ENCODE measurements around the gene MAP3K14.

Gene MAP3K14

GRCh38 chr17:45293413-45294211, 23.2 kb downstream of the MAP3K14 start:
- no peak for DNase-seq (ENCODE audit: insufficient read length)
- TF ChIP-seq TAF1 (IDR thresholded peaks at IDR 0.05; ENCODE audit: borderline replicate concordance, low read depth, low read length), result no peak
- peak; percentile 52 for TF ChIP-seq POLR2A (IDR thresholded peaks at IDR 0.05; ENCODE audit: low read depth, low read length)
- TF ChIP-seq POLR2AphosphoS5 (IDR thresholded peaks at IDR 0.05; ENCODE audit: low read depth, low read length), result no peak
- peak; percentile 79 for FAIRE-seq

GRCh38 chr17:45292696-45293412, 24.0 kb downstream of the MAP3K14 start:
- no peak for TF ChIP-seq POLR2A (IDR thresholded peaks at IDR 0.05; ENCODE audit: low read depth, low read length)
- no peak for TF ChIP-seq POLR2AphosphoS5 (IDR thresholded peaks at IDR 0.05; ENCODE audit: low read depth, low read length)
- no peak for TF ChIP-seq TAF1 (IDR thresholded peaks at IDR 0.05; ENCODE audit: borderline replicate concordance, low read depth, low read length)
- DNase-seq (ENCODE audit: insufficient read length), result no peak
- no peak for FAIRE-seq

DNA sequence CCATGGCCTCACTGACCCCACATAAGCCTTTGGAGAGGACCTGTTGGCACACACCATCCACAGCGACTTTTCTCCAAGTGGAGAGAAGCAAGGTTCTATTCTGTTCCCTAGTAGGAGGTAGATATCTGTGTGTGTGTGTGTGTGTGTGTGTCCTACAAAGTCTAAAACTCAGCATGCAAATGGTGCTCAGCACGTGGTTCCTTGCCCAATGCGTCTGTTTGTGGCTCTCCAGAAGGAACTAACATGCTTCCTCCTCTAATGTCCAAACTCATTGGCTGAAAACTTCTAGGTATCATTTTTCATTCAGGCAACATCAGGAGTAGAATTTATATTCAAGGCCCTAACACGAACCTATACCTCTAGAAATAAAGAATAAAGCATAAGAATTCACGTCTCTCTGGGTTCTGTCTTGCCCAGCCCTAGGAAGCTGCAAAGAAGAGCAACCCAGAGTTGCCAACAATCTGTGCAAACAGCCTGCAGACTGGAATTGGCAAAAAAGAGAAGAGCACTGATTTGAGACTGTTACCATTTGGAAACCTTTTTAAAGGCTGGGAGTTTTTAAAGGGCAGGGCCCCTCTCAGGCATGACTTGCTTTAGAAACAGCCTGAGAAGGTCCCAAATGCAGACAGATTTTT, 25.5 kb downstream of the MAP3K14 start:
- peak; percentile 76 for FAIRE-seq
- DNase-seq (ENCODE audit: insufficient read length), result no peak
- TF ChIP-seq POLR2A (IDR thresholded peaks at IDR 0.05; ENCODE audit: low read depth, low read length) (no peak), POLR2AphosphoS5 (IDR thresholded peaks at IDR 0.05; ENCODE audit: low read depth, low read length) (no peak), TAF1 (IDR thresholded peaks at IDR 0.05; ENCODE audit: borderline replicate concordance, low read depth, low read length) (no peak)

DNA sequence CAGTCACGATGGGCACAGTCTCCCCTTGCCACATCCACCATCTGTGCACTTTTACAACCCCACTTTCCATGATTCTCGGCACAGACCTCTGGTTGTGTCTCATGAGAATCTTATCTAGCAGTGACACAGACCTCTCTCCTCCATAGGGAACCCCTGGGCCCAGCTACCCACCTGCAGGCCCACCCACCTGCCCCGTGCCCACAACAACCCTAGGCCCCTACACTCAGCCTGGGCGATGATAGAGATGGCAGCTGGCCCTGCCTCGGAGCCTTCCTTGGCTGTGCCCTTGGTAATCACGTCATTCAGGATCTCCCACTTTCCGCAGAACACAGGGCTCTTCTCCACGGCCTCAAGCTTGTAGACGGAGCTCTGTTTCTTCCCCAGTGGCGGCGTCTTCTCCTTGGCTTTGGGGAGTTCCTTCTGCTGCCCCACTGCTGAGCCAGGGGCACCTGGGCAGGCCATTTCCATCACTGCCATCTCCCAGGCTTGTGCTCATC, 26.5 kb downstream of the MAP3K14 start:
- DNase-seq (ENCODE audit: insufficient read length) (no peak), FAIRE-seq (no peak)
- TF ChIP-seq POLR2AphosphoS5 (IDR thresholded peaks at IDR 0.05; ENCODE audit: low read depth, low read length) (no peak), POLR2A (IDR thresholded peaks at IDR 0.05; ENCODE audit: low read depth, low read length) (peak; percentile 18; the same call in 1 of the 2 replicates), TAF1 (IDR thresholded peaks at IDR 0.05; ENCODE audit: borderline replicate concordance, low read depth, low read length) (no peak)

DNA sequence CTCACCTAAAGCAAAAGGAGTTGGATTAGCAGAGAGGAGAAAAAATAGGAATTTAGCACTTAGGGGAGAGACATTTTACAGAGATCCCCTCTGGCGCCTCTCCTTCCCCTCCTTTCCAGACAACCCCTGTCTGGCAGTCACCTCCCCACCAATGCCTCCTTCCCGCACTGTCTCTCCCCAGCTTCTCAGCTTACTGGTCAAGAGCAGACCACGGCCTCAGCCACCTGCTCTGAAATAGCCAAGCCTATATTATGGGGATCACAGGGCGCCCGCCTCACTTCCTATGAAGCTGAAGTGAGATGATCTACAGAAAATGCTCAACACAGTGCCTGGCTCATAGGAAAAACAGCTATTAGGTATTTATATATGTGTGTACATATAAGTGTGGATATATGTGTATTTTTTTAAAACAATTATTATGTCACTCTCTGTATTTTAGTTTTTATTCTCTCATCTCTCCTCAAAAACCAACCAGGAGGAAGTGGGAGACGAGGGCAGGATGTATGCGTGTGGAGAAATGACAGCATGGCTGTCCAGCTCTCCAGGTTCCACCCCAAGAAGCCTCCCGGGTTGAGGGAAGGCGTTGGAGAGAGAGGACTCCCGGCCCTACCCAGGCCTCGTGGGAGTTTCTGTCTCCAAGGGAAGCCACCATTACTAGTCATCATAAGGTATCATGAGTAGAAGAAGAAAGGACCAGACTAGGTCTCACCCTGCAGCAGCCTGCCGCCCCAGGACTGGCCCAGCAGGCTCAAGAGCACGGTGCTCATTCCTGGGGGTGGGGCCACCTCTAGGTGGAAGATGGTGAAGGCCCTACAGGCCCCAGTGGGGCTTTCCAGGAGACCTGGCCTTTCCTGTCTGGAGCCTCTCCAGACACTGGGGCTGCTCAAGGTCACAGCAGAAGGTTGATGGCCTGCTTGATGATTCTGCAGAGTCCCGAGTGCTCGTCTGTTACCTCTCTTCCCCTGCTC, 27.2 kb downstream of the MAP3K14 start:
- TF ChIP-seq POLR2AphosphoS5 (IDR thresholded peaks at IDR 0.05; ENCODE audit: low read depth, low read length) (0 out of 2 replicates have a peak, but pooled peaks have one; percentile 31), POLR2A (IDR thresholded peaks at IDR 0.05; ENCODE audit: low read depth, low read length) (no peak)
- DNase-seq (ENCODE audit: insufficient read length) (no peak), FAIRE-seq (peak; percentile 24)

DNA sequence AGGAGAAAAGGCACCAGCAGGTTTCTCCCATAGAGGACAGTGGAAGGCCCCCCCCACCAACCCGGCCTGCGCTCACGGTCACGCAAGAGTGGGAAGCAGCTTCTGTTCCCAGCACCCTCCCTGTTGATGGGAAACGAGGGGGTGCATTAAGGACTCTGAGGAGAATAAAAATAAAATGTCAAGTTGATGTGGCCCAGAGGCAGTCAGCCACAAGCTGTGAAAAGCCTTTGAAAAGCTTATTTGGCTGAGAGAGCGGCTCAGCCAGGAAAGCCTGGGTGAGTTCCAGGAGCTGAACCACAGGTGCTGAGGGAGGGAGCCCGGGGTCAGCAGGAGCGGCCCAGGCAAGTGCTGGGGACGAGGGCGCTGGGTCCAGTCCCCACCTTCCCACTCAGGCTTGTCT, 28.0 kb downstream of the MAP3K14 start:
- DNase-seq (ENCODE audit: insufficient read length), result no peak
- TF ChIP-seq POLR2AphosphoS5 (IDR thresholded peaks at IDR 0.05; ENCODE audit: low read depth, low read length) (0 out of 2 replicates have a peak, but pooled peaks have one; percentile 3), TAF1 (IDR thresholded peaks at IDR 0.05; ENCODE audit: borderline replicate concordance, low read depth, low read length) (no peak)
- FAIRE-seq, result no peak

DNA sequence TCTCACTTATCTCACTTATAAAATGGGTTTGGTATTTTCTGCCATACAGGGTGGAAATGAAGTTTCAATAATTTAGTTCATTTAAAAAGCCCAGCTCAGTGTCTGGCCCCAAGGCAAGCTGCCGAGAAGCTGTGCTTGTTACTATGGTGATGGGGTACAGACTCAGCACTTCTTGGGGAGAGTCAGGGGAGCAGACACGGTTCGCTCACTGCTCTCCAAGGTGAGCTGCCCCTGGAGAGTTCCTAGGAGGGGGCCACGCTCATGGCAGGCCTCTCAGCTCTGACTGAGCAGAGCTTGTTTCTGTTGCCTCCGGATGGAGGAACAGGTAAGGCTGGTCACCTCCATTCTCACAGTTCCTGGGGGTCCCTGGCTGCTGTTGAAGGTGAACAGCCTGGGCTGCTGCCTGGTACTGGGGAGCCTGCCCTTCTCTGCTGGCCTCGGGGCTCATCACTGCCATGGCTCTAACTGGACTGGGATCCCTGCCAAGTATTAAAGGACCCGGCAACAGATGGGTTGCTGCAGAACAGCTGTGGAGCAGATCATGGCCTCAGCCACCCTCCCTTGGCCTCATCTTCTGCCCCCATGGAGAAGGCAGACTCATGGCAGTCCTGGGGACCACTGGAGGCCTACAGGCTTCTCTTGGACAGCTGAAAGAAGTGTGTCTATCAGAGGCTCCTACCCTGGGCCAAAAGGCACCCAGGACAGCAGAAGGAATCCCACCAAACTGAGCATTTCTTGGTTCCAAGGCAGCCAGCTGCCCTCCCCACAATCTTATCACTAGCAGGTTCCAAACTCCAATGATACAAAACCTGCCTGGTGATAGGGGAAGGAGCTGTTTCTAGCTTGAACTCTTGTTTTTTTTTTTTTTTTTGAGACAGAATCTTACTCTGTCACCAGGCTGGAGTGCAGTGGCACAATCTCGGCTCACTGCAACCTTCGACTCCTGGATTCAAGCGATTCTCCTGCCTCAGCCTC, 29.0 kb downstream of the MAP3K14 start:
- TF ChIP-seq POLR2AphosphoS5 (IDR thresholded peaks at IDR 0.05; ENCODE audit: low read depth, low read length), result no peak; the same call in 1 of the 2 replicates
- TF ChIP-seq POLR2A (IDR thresholded peaks at IDR 0.05; ENCODE audit: low read depth, low read length), result no peak
- TF ChIP-seq TAF1 (IDR thresholded peaks at IDR 0.05; ENCODE audit: borderline replicate concordance, low read depth, low read length), result no peak
- FAIRE-seq (no peak), DNase-seq (ENCODE audit: insufficient read length) (no peak)

GRCh38 chr17:45286286-45286685, 30.5 kb downstream of the MAP3K14 start:
- TF ChIP-seq TAF1 (IDR thresholded peaks at IDR 0.05; ENCODE audit: borderline replicate concordance, low read depth, low read length) (no peak), POLR2A (IDR thresholded peaks at IDR 0.05; ENCODE audit: low read depth, low read length) (no peak), POLR2AphosphoS5 (IDR thresholded peaks at IDR 0.05; ENCODE audit: low read depth, low read length) (no peak)
- no peak for FAIRE-seq
- DNase-seq (ENCODE audit: insufficient read length), result no peak

DNA sequence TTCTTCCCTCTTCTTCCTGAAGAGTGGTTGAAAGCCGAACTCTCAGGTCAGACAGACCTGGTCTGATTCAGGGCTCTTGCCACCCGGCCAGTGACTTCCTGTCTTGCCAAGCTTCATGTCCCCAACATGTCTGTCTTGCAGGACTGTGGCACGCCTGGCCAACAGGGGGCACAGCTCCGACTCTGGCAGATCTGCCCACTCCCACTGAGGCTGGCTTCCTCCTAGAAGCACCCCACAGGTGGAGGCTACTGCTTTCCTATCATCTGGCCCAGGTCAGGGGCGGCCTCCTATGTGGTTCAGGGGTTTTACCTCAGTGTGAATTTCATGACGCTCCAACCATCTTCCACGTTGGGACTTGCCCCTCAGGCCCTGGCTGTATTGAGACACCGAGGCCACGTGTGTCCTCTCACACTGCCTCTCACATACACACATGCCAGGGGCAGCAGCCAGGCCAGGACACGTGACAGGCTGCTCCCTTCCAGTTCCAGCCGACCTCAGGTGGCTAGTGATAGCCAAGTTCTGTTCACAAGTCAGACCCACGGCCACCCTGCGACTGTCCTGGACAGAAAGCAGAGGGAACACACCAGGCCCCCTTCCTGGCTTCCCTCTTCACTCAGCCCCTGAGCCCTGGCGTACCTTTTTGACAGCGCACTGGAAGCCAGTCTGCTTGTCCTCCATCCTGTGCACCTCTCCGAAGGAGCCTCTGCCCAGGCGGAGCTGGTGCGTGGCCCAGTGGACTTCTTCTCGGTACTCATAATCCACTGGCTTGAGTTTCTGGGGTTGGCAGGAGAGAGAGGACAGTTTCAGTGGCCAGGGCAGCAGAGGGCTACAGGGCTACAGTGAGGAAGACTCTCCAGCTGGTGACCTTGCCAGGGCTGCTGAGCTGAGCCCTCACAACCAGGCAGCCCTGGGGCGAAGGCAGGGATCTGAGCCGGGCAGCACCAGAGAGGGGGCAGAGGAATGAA, 32.4 kb downstream of the MAP3K14 start:
- TF ChIP-seq POLR2A (IDR thresholded peaks at IDR 0.05; ENCODE audit: low read depth, low read length) (no peak), TAF1 (IDR thresholded peaks at IDR 0.05; ENCODE audit: borderline replicate concordance, low read depth, low read length) (no peak), POLR2AphosphoS5 (IDR thresholded peaks at IDR 0.05; ENCODE audit: low read depth, low read length) (no peak; the same call in 1 of the 2 replicates)
- peak; percentile 62 for FAIRE-seq
- DNase-seq (ENCODE audit: insufficient read length), result no peak

All from GM12892 (cell line).